T1000 (cell line): ENCODE data around the gene GDI1.
A peak's percentile ranks its signal among the peaks of the same experiment; 100 is the strongest.

Source experiments
- DNase-seq: peaks from one replicate; lab custom pipeline; 2025; ENCODE audit warnings: mixed read lengths; lab: John Stamatoyannopoulos, UW

Gene GDI1

DNA sequence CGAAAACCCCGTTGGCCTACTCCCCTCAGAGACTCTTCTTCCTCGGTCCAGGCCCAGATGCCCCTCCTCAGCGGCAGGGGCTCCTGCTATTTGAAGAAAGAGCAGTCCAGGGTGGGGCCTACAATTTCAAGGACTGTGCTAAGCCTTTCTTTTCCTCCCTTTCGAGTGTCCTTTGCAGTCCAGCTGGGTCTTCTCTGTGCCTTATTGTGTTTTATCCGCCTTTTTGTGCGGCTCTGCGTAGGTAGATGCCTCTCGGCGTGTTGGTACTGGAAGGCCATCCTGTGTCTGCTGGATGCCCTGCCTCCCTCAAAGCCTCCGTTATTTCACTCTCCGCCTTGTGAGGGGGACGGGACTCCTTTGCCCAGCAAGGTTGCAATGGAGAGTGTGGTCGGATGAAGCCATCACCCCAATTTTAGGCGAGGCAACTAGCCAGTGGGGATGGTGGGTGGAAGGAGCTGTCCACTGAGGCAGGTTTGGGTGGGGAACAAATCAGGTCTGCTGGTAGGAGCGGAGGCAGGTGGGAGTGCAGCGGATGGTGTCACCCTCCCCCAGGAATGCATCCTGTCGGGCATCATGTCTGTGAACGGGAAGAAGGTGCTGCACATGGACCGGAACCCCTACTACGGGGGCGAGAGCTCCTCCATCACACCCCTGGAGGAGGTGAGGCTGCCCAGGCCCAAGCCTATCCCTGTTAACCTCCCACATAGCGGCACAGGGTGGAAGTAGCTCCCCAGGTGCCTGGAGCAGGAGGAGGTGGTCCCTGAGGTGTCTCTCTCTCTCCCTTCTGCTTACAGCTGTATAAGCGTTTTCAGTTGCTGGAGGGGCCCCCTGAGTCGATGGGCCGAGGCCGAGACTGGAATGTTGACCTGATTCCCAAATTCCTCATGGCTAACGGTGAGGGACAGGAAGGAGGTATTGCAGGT lies 1.3 kb downstream of the GDI1 start:
- DNase-seq = no peak

DNA sequence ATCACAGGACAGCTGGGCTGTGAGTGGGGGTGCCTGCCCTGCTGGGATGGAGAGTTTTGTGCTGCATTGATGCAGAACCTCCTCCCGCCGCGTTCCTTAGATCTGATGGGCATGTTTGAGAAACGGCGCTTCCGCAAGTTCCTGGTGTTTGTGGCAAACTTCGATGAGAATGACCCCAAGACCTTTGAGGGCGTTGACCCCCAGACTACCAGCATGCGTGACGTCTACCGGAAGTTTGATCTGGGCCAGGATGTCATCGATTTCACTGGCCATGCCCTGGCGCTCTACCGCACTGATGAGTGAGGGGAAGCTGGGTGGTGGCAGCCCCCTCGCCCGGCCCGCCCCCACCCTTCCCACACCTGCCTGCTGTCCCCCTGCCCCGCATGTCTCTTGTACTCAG lies 2.9 kb downstream of the GDI1 start:
- no peak for DNase-seq

DNA sequence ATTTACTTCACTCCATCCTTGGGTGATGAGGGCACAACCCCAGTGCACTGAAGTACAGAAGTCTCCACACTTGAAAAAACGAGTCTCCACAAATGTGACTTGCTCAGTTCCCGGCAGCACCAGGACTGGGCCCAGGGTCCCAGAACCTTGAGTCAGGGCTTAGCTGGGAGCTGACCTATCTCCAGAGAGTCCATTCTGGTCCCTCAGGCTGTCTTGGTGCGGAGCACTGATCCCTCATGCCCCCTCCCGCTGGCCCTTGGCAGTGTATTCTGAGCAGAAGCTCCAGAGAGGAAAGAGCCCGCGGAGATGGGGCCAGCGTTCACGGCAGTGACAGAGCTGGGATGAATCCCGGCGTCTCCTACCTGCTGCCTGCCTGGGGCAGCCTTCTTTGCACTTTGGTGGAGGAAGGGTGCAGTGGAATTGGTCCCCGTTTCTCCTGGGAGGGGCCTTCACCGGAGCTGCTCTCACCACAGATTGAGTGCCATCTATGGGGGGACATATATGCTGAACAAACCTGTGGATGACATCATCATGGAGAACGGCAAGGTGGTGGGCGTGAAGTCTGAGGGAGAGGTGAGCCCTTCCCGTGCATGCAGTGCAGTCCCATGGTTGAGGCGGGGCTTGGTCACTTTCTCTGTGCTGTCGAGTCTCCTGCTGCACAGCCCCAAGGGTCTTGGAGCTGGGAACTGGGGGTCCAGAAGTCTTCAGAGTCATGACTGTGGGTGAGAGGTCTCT lies 3.8 kb downstream of the GDI1 start:
- no peak for DNase-seq

DNA sequence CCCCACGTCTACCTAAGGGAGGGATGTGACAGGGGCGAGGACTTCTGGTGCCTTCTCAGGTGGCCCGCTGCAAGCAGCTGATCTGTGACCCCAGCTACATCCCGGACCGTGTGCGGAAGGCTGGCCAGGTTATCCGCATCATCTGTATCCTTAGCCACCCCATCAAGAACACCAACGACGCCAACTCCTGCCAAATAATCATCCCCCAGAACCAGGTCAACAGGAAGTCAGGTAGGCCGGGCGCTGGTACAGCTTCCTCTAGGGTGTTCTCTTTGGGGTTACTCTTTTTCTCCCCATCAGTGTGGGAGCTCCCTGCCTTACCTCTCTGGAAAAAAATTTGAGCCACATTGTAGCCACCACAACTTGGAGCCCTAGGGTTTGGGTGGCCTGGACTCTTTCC lies 4.6 kb downstream of the GDI1 start:
- no peak for DNase-seq

DNA sequence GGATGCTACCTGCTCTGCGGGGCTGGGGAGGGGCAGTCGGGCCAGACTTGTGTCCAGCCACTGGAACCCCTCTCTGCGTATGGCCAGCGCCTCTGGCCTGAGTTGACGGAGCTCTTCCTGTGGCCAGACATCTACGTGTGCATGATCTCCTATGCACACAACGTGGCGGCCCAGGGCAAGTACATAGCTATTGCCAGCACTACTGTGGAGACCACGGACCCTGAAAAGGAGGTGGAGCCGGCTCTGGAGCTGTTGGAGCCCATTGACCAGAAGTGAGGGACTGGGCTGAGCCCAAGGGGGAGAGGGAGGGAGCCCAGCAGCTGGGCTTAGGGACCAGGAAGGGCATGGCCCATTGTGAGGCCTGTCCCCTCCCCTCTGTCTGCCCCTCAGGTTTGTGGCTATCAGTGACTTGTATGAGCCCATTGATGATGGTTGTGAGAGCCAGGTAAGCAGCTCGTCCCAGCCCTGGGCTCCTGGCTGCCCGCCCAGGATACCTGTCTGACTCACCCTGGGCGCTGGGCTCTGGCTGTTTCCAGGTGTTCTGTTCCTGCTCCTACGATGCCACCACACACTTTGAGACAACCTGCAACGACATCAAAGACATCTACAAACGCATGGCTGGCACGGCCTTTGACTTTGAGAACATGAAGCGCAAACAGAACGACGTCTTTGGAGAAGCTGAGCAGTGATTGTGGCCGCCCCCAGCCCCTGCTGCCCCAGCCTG lies 5.2 kb downstream of the GDI1 start:
- DNase-seq = no peak

DNA sequence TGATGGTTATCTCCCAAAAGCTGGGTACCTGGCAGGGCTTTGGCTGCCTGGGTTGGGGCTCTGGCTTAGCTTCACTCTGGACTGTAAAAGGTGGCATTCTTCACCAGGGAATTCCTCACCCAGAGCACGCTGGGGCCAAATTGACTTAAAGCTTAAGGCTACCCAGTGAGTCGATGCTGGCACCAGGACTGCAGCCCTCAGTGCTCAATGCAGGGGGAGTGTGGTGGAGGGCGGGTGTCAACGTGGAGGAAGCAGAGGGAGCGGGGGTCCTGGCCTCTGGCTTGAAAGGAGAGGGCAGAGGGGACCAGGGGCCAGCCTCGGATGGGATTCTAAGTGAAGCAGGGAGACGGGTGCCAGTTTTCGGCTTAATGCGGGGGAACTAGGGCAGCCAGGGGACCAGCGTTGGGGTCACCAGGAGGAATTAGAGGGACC lies 6.5 kb downstream of the GDI1 start:
- DNase-seq = no peak

DNA sequence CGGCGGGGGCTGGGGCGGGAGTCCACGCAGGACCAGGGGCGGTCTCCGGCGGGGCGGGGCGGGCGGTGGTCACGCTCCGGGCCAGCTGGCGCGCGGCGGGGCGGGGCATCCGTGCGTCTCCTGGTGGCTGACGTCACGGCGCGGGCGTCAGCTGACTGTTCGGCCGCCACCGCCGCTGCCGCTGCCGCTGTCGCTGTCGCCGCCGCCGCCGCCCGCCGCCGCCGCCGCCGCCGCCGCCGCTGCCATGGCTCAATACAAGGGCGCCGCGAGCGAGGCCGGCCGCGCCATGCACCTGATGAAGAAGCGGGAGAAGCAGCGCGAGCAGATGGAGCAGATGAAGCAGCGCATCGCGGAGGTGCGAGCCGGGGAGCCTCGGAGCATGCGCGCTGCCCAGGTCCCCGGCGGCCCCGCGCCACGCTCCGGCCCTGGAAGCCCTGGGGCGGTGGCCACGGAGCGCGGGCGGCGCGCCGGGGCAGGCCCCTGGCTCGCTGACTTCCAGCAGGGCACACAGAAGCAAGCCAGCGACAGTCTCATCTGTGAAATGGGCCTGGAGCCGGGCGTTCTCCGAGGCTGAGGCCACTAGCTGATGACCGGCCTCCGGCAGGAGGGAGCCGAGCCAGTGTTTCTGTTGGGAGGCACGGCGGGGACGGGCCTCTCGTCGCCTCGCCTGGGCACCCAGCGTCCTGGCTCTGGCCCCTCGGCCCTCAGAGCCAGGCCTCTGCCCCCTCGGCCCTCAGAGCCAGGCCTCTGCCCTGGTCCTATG lies 7.2 kb downstream of the GDI1 start, which contains the start of gene FAM50A:
Gene FAM50A (plus strand): TSS at position 150 of the 763 bp plus-strand sequence. CDS start 95 bp downstream, at position 245.
- DNase-seq = peak; percentile 21

DNA sequence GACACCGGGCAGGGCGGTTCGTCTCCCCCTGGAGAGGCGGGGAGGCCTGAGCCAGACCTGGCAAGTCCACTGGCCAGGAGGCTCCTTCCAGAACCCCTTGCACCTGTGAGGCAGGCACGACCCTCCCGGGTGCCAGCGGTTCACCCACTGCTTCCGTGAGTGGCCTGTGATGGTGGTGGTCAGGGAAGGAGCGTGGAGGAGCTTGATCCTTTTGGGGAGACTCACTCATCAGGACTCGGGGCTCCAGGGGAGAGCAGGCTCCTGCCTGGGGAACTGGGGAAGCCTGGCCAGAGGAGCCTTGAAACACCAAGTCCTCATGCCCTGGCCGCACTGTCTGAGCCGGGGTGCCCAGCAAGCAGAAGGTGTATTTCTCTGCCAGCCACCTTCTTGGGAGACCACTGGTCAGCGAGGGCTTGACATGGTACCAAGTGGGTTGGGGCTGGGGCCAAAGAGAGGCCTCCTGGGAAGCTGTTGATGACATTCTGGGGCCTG lies 7.8 kb downstream of the GDI1 start:
- no peak for DNase-seq

DNA sequence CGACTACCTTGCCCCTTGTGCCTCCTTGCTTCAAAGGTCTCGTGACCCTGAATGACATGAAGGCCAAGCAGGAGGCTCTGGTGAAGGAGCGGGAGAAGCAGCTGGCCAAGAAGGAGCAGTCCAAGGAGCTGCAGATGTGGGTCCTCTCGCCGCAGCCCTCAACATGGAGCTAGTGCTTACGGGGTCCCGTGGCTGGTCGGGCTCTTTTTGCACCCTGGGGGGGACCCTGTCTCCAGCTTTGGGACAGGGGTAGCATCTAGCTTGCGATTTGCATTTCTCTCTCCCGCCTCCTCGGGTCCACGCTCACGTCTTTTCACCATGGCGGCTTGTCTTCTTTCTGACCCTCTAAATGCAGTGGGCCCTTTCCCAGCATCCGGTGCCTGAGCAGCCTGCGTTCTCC lies 8.8 kb downstream of the GDI1 start:
- DNase-seq = no peak

DNA sequence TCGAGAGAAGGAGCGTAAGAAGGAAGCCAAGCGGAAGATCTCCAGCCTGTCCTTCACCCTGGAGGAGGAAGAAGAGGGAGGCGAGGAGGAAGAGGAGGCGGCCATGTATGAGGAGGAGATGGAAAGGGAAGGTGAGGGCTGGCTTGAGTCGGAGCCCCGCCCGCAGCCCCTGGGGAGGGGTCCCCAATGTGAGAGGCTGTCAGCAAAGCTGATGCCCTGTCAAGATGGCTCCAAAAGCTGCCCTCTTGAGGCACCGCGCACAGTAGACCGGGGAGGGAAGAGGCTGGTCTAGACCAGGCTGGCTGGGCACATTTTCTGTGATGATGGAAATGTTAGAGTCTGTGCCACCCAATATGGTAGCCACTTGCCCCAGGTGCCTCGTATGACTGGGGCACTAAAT lies 9.5 kb downstream of the GDI1 start:
- no peak for DNase-seq

DNA sequence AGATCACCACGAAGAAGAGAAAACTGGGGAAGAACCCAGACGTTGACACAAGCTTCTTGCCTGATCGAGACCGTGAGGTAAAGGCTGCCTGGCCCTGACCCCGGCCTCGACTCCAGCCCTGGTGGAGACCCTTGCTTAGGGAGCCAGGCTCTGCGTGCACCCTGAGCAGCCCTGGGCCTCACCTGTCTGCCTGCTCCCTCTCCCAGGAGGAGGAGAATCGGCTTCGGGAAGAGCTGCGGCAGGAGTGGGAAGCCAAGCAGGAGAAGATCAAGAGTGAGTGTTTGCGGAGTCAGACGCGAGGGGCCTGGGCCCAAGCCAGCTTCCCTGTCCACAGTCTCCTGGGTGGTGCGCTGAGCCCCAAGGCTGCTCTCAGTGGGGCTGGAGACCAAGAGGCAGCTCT lies 11.5 kb downstream of the GDI1 start:
- no peak for DNase-seq

DNA sequence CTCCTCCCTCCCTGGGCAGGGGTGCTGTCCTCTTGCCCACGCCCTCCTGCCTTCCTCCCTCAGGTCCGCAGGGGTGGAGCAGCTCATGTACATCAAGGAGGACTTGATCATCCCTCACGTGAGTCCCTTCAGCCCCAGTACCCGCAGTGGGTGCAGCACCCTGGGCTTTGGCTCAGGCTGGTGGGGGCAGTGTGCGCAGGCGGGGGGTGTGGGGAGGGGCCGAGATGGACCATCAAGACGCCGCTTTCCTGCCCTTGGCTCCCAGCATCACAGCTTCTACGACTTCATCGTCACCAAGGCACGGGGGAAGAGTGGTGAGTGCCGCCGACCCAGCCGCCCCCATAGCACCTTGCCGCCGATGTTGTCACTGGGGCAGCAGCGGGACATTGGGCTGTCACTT lies 12.7 kb downstream of the GDI1 start:
- no peak for DNase-seq

DNA sequence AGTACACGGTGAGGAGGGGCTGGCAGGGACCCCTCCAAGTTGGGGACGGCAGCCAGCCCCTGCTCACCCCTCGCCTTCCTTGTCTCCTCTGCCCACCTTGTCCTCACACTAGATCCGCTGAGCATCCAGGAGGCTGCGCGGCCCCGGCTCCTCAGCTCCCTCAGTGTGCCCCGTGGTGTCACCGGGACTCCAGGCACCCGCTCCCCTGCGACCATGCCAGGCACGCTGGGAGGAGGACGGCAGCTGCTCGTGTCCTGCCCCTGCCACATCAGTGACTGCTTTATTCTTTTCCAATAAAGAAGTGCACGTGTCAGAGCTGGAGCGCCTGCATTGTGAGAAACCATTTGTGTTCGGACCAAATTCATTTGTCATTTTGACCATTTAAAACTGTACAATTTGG lies 13.4 kb downstream of the GDI1 start:
- no peak for DNase-seq

DNA sequence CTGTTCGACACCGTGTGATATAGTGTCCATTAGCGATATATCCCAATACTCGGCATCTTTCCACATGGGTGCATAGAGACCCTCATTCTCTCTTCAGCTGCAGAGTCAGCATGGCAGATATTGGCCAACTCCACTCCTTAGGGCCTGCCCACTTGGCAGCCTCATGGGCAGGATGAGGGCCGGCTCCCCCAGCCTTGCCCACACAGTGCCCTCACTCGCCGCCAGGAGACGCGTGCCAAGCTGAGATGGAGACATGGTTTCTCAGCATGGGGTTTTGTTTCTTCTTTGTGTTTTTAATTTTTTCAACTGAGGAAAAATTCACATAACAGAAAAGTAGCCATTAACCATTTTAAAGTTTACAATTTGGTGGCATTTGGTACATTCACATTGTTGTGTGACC lies 15.9 kb downstream of the GDI1 start:
- no peak for DNase-seq

DNA sequence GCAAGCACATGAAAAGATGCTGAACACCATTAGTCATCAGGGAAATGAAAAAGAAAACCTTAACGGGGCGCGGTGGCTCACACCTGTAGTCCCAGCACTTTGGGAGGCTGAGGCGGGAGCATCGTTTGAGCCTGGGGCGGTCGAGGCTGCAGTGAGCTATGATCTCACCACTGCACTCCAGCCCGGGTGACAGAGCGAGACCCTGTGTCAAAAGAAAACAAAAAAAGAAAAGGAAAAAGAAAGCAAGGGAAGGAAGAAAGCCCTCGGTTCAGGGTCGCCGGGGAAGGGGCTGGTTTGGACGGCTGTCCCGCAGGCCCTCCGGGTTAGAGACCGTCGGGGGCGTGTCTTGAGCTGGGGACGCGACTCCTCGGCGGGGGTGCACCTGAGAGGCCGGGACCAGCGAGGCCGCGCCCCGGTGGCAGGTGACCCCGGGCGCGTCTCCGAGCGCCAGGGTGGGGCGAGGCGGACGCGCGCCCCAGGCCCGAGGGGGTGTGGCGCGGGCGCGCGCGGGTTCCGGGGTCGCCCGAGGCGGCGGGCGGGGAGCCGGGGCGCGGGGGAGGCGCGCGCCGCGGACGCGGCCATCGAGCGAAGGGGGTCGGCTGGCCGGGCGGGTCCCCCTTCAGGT lies 20.6 kb downstream of the GDI1 start:
- no peak for DNase-seq

DNA sequence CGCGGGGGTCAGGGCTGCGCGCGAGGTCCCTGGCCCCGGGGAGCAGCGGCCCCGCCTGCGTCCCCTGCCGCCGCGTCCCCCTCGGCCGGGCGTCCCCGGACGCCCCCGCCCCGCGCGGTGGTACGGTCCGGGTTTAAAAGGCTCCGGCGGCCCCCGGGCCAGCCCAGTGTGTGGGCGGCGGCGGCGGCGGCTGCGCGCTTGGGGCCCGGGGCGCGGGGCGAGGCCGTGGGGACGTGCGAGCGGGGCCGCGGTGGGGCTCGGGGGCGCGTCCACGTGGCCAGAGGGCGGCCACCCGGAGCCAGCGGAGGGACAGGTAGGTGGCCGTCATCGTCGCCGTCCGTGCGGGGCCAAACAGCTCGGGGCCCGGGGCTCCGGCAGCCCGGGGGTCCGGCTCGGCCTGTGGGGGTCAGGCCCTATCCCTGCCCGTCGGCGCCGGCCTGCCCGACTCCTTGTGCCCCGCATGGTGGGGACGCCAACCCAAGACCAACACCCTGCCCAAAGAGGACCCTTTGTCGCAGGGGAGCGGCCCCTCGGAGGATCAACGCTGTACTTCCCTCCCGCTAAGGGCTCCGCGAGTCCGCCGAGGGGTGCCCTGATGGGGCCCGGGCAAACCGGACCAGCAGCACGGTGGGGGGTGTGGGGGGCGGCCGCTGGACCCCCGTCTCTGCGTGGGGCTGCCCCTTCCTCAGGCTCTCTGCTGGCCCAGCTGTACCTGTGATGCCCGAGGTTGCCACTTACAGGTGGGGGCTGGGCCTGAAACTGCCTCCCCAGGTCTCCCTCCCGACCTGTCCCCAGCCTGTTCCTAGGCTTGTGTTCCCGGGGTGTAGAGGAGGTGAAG lies 21.4 kb downstream of the GDI1 start, which contains the start of gene PLXNA3:
Gene PLXNA3 (plus strand): TSS at position 166 of the 838 bp plus-strand sequence. CDS start 1,903 bp downstream, outside the sequence.
- no peak for DNase-seq

DNA sequence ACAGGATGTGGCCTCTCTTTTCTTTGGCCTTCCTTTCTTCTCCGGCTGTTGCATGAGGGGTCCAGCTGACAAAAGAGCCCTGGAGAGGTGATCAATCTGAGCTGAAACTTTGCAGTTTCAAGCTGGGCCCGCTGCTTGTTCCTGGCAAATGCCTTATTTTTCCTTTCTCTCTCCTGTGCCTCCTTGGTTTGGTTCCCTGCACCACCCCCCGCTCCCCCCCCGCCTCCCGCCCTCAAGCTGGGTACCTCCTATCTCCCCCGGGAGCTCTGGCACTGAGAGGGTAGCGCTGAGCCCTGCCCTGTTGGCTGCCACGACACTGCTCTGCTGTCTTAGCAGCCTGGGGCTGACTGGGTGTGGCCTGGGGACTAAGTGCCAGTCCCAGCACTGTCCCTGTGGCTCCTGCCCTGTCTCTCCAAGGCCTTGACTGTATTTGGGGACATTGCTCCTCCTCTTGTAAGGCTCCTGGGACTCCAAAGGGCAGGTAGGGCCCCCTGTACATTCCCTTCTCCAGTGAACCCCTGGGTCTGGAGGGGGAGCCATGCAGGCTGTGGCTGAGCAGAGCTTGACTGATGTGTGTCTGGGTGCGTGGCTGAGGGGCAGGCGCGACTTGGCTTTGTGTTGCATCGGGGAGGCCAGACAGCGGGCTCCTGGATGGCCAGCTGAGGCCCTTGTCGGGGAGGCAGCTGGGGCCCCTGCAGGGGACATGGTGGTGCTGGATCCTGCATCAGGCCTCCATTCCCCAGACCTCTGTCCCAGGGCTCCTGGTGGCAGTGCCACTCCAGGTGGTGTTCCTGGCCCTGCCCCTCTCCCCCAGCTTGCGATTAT lies 22.2 kb downstream of the GDI1 start:
- DNase-seq = no peak

DNA sequence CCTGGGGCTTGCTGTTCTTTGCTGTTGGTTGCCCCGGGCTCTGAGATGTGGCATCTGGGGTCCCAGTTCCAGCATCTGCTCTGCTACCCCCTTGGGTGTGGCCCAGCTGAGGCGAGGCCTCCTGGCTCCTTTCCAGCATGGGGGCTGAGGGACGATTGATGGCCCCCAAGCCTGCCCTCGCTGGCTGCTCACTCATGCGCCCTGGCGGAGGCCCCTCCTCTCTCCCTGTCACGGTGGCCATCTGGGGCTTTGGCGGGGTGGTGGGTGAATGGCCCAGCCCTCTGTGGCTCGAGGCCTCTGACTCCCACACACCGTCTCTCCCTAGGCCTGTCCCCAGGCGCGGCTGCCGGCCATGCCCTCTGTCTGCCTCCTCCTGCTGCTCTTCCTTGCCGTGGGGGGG lies 22.9 kb downstream of the GDI1 start:
- no peak for DNase-seq

DNA sequence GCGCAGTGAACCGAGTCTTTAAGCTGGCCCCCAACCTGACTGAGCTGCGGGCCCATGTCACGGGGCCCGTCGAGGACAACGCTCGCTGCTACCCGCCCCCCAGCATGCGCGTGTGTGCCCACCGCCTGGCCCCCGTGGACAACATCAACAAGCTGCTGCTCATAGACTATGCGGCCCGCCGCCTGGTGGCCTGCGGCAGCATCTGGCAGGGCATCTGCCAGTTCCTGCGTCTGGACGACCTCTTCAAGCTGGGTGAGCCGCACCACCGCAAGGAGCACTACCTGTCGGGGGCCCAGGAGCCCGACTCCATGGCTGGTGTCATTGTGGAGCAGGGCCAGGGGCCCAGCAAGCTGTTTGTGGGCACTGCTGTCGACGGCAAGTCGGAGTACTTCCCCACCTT lies 23.4 kb downstream of the GDI1 start:
- DNase-seq = no peak
